ENCODE measurements around the gene TTLL9.

The TTLL9 gene

GRCh38 chr20:31951203-31951529 lies 80.7 kb downstream of the TTLL9 start:
- no peak for TF ChIP-seq CTCF (IDR thresholded peaks at IDR 0.05)
- Histone ChIP-seq H3K4me1 (peaks cover 39% of the 10 kb centered on the region), H3K27me3 (ENCODE audit: control insufficient read depth, insufficient read depth, low read length) (no peaks in the 10 kb centered on the region), H3K9me3 (ENCODE audit: control insufficient read depth, low read length) (no peaks in the 10 kb centered on the region), H3K4me3 (ENCODE audit: low read depth, low read length) (peak overlapping the region; percentile 90), H3K79me2 (peaks cover 22% of the 10 kb centered on the region), H3K27ac (peak overlapping the region; percentile 100), H3K9ac (peak overlapping the region; percentile 100), H2AFZ (no peak overlapping the region), H3K4me2 (ENCODE audit: low read length) (peak overlapping the region; percentile 96), H3K36me3 (ENCODE audit: control insufficient read depth, insufficient read depth, low read length) (no peaks in the 10 kb centered on the region)

- H3K4me3 ChIP-seq (ENCODE audit: low read depth, low read length): peak within 1 kb of the TSS; percentile 90
- peak within 1 kb of the TSS; percentile 100 for H3K27ac ChIP-seq
- peak within 1 kb of the TSS; percentile 100 for H3K9ac ChIP-seq
- H3K79me2 ChIP-seq: peaks cover 22% of the 10 kb centered on the region
- peak; percentile 98 for TF ChIP-seq CTCF (IDR thresholded peaks at IDR 0.05)
- H3K9me3 ChIP-seq (ENCODE audit: control insufficient read depth, low read length): no peaks in the 10 kb centered on the region
- H3K36me3 ChIP-seq (ENCODE audit: control insufficient read depth, insufficient read depth, low read length): no peaks in the 10 kb centered on the region
- H2AFZ ChIP-seq: peak within 1 kb of the TSS; percentile 72
- peaks cover 33% of the 10 kb centered on the region for H3K4me1 ChIP-seq
- no peaks in the 10 kb centered on the region for H3K27me3 ChIP-seq (ENCODE audit: control insufficient read depth, insufficient read depth, low read length)
- peak within 1 kb of the TSS; percentile 96 for H3K4me2 ChIP-seq (ENCODE audit: low read length)
These were observed 81.4 kb downstream of the TTLL9 start, which contains the start of gene PDRG1 for GRCh38 chr20:31951530-31952453. PDRG1 (minus strand) TSS chr20:31952046; CDS start chr20:31951961, 85 bp downstream.

GRCh38 chr20:31953556-31954148 lies 83.2 kb downstream of the TTLL9 start:
- Histone ChIP-seq H3K9me3 (ENCODE audit: control insufficient read depth, low read length) (no peaks in the 10 kb centered on the region), H3K27me3 (ENCODE audit: control insufficient read depth, insufficient read depth, low read length) (no peaks in the 10 kb centered on the region), H3K27ac (no peak overlapping the region)

GRCh38 chr20:31954500-31954899 lies 84.1 kb downstream of the TTLL9 start:
- H3K9ac ChIP-seq: no peak overlapping the region
- no peak overlapping the region for H3K4me2 ChIP-seq (ENCODE audit: low read length)
- H3K27ac ChIP-seq: no peak overlapping the region
- no peak for TF ChIP-seq CTCF (IDR thresholded peaks at IDR 0.05)
- H3K4me1 ChIP-seq: peaks cover 6% of the 10 kb centered on the region
- peaks cover 17% of the 10 kb centered on the region for H3K79me2 ChIP-seq
- no peaks in the 10 kb centered on the region for H3K9me3 ChIP-seq (ENCODE audit: control insufficient read depth, low read length)
- no peak overlapping the region for H3K4me3 ChIP-seq (ENCODE audit: low read depth, low read length)
- H2AFZ ChIP-seq: no peak overlapping the region
- no peaks in the 10 kb centered on the region for H3K36me3 ChIP-seq (ENCODE audit: control insufficient read depth, insufficient read depth, low read length)
- no peaks in the 10 kb centered on the region for H3K27me3 ChIP-seq (ENCODE audit: control insufficient read depth, insufficient read depth, low read length)

More at GRCh38 chr20:31953556-31954148, 83.2 kb downstream of the TTLL9 start:
- Histone ChIP-seq H2AFZ (no peak overlapping the region), H3K79me2 (peaks cover 17% of the 10 kb centered on the region), H3K36me3 (ENCODE audit: control insufficient read depth, insufficient read depth, low read length) (no peaks in the 10 kb centered on the region), H3K4me1 (peaks cover 15% of the 10 kb centered on the region), H3K4me3 (ENCODE audit: low read depth, low read length) (no peak overlapping the region), H3K9ac (no peak overlapping the region), H3K4me2 (ENCODE audit: low read length) (no peak overlapping the region)
- no peak for TF ChIP-seq CTCF (IDR thresholded peaks at IDR 0.05)
